Limb (tissue), 2 donors: ENCODE data around the gene PITPNM3.

ENCODE experiments used
- DNase-seq, 2 donors: peaks; one replicate each; pipeline ENCODE4 v3.0.0-alpha.2; 2016; ENCODE audit errors: extremely low spot score in 2 of 2

The PITPNM3 gene

DNA sequence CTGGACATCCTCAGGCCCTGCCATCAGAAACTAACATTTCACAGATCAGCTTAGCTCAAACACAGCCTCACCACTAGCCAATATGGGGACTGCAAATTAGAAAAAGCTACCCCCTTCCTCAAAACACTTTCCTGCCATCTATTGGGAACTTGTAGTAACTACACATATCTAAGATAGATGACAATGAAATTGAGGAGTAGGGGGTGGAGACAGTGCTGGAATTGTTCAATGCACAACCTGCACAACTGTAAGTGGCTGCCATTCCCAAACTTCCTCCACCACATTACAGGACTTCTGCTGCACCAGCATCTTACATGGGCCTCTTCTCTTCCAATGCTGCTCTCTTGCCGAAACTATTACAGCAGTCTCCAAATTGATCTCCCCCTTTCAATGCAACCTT lies 143.3 kb downstream of the PITPNM3 start:
- no peak for DNase-seq

DNA sequence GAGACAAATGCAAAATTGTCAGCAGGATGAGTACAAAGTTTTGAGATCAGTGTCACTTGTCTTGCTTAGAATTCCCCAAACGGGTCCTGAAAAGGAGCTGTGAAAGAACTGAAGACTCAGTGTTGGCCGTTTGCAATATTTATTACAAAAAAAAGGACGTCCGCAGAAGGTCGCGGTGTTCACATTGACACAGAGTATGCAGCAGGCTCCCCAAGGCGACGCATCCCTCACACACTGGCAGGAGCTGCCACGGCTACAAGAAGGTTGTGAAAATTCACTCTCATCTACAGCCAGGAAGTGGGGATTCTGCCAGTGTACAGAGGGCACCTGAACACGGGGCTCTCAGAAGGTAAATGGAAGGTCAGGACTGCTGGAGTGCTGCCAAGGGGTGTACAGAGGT lies 147.6 kb downstream of the PITPNM3 start:
- DNase-seq = no peak

DNA sequence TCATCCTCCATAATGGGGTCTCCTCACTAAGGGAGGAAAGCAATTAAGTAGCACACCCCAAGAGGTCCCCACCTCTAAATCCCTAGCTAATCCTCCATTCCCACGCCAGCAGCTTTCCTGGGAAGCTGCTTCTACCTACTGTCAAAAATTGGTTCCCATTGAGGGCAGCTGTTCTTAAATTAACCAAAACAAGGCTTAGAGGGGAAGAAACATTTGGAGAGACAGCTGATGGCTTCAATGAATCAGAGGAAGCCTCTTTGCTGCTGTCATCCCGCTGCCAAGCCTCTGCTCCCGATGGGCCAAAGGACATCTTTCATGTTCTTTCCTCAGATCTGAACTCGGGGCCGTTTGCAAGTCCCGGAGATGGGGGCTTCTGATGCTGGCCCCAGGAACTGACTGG lies 148.1 kb downstream of the PITPNM3 start:
- no peak for DNase-seq

DNA sequence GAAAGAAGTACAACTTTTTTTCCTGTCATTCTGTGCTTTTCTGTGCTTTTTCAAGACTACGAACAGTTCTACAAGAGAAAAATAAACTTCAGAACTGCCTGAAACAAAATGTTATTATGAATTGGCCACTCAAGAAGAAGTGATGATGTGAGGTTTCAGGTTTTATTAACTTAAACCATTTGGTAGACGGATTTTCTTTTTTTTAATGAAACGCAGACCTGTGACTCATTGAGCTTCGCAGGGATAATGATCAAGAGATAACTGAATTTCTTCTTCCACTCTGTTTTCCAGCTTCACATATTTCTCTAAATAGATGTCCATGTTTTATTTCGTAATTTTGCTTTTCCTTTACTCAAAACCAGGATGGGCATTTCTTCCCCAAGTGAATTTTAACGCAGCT lies 154.1 kb downstream of the PITPNM3 start:
- no peak for DNase-seq
